ENCODE measurements around the gene TNFSF13. TPM values are rescaled to one million over a fixed set of nuclear protein-coding genes. Genes with fewer than 3 reads are reported as not detected.

The TNFSF13 gene
- total RNA-seq (10 to 100 TPM; 17.7 to 28.6 TPM), polyA plus RNA-seq (10 to 100 TPM; 25.7 to 26.4 TPM)
- long read RNA-seq, donor 1, transcript TNFSF13-201 (6 exons, 1,971 nt): major isoform, 52 of 70 reads
- long read RNA-seq, donor 1, partial matches to known transcripts: 0 of 70 reads
- long read RNA-seq, donor 1, other reads (novel, unspliced or antisense): 12 of 70 reads
- long read RNA-seq, donor 2, transcript TNFSF13-201 (6 exons, 1,971 nt): major isoform, 8 of 12 reads
- long read RNA-seq, donor 2, partial matches to known transcripts: 0 of 12 reads
- long read RNA-seq, donor 2, other reads (novel, unspliced or antisense): 1 of 12 reads

GRCh38 chr17:7558544-7559319 is at the start of gene TNFSF13:
TNFSF13 (plus strand) TSS chr17:7558750; CDS start chr17:7559040, 290 bp downstream.
- ATAC-seq (ENCODE audit: low FRiP score): peak; percentile 34
- no peak within 1 kb of the TSS for H3K4me3 ChIP-seq (ENCODE audit: low read length in 2 of 2)
- WGBS, 2 donors: 22 to 25% methylated on average over 16 of the region's 16 CpGs
- H3K27ac ChIP-seq (ENCODE audit: low read depth in 1 of 2, low read length in 2 of 2): peak within 1 kb of the TSS; percentile 62 to 93
- no peaks in the 10 kb centered on the region for H3K4me1 ChIP-seq (ENCODE audit: control insufficient read depth in 1 of 2, insufficient read depth in 2 of 2, low read length in 2 of 2)
- intact Hi-C loops (cut with DNase I): loop anchor here (1.0 to 5.0 kb wide), 3 partner anchors 42 to 206 kb away; partner anchors contain the start of gene KCTD11 (in 1 of the 2)
- H3K27me3 ChIP-seq (ENCODE audit: control insufficient read depth in 1 of 2, insufficient read depth in 2 of 2, low read length in 1 of 2): no peaks in the 10 kb centered on the region
- peak; percentile 80 to 81 for DNase-seq
- H3K9me3 ChIP-seq (ENCODE audit: control insufficient read depth, low read length): no peaks in the 10 kb centered on the region
- no peaks in the 10 kb centered on the region for H3K36me3 ChIP-seq (ENCODE audit: control insufficient read depth in 1 of 2, insufficient read depth in 2 of 2, low read length in 1 of 2)

- DNase-seq: no peak
- no peaks in the 10 kb centered on the region for H3K27me3 ChIP-seq (ENCODE audit: control insufficient read depth in 1 of 2, insufficient read depth in 2 of 2, low read length in 1 of 2)
- intact Hi-C loops (cut with DNase I): no loop called here
- H3K36me3 ChIP-seq (ENCODE audit: control insufficient read depth in 1 of 2, insufficient read depth in 2 of 2, low read length in 1 of 2): peaks cover under 1 to 7% of the 10 kb centered on the region in 2 donors
- no peak overlapping the region for H3K27ac ChIP-seq (ENCODE audit: low read depth in 1 of 2, low read length in 2 of 2)
- no peaks in the 10 kb centered on the region for H3K9me3 ChIP-seq (ENCODE audit: control insufficient read depth, low read length)
- H3K4me3 ChIP-seq (ENCODE audit: low read length in 2 of 2): no peak overlapping the region
- no peaks in the 10 kb centered on the region for H3K4me1 ChIP-seq (ENCODE audit: control insufficient read depth in 1 of 2, insufficient read depth in 2 of 2, low read length in 2 of 2)
- ATAC-seq (ENCODE audit: low FRiP score): no peak
- WGBS, 2 donors: 88 to 91% methylated on average over 9 of the region's 9 CpGs
These were observed 49.7 kb upstream of the TNFSF13 start for GRCh38 chr17:7508846-7509245.

GRCh38 chr17:7509937-7510336 is 48.6 kb upstream of the TNFSF13 start:
- intact Hi-C loops (cut with DNase I): loop anchor here in 1 of 2 donors (5.0 kb wide), 1 partner anchor 77 kb away; no protein-coding TSS in a partner anchor
- ATAC-seq (ENCODE audit: low FRiP score) (no peak), DNase-seq (no peak)
- H3K4me1 ChIP-seq (ENCODE audit: control insufficient read depth in 1 of 2, insufficient read depth in 2 of 2, low read length in 2 of 2): no peaks in the 10 kb centered on the region
- no peak overlapping the region for H3K27ac ChIP-seq (ENCODE audit: low read depth in 1 of 2, low read length in 2 of 2)
- H3K27me3 ChIP-seq (ENCODE audit: control insufficient read depth in 1 of 2, insufficient read depth in 2 of 2, low read length in 1 of 2): no peaks in the 10 kb centered on the region
- 82 to 85% methylated on average over 5 of the region's 5 CpGs for WGBS, 2 donors
- no peak overlapping the region for H3K4me3 ChIP-seq (ENCODE audit: low read length in 2 of 2)
- H3K9me3 ChIP-seq (ENCODE audit: control insufficient read depth, low read length): no peaks in the 10 kb centered on the region
- H3K36me3 ChIP-seq (ENCODE audit: control insufficient read depth in 1 of 2, insufficient read depth in 2 of 2, low read length in 1 of 2): peaks cover 0 to 7% of the 10 kb centered on the region in 2 donors

GRCh38 chr17:7511108-7511507 is 47.4 kb upstream of the TNFSF13 start:
- ATAC-seq (ENCODE audit: low FRiP score) (no peak), DNase-seq (no peak)
- Histone ChIP-seq H3K36me3 (ENCODE audit: control insufficient read depth in 1 of 2, insufficient read depth in 2 of 2, low read length in 1 of 2) (peaks cover 0 to 7% of the 10 kb centered on the region in 2 donors), H3K4me1 (ENCODE audit: control insufficient read depth in 1 of 2, insufficient read depth in 2 of 2, low read length in 2 of 2) (no peaks in the 10 kb centered on the region), H3K27me3 (ENCODE audit: control insufficient read depth in 1 of 2, insufficient read depth in 2 of 2, low read length in 1 of 2) (no peaks in the 10 kb centered on the region), H3K27ac (ENCODE audit: low read depth in 1 of 2, low read length in 2 of 2) (no peak overlapping the region), H3K4me3 (ENCODE audit: low read length in 2 of 2) (no peak overlapping the region), H3K9me3 (ENCODE audit: control insufficient read depth, low read length) (no peaks in the 10 kb centered on the region)
- 69 to 72% methylated on average over 10 of the region's 10 CpGs for WGBS, 2 donors
- intact Hi-C loops (cut with DNase I): loop anchor here in 1 of 2 donors (5.0 kb wide), 1 partner anchor 76 kb away; no protein-coding TSS in a partner anchor

- intact Hi-C loops (cut with DNase I): loop anchor here (2.0 to 5.0 kb wide), 2 partner anchors 75 to 79 kb away; partner anchors contain the start of gene SOX15 (in 1 of the 2)
- Histone ChIP-seq H3K9me3 (ENCODE audit: control insufficient read depth, low read length) (no peaks in the 10 kb centered on the region), H3K4me1 (ENCODE audit: control insufficient read depth in 1 of 2, insufficient read depth in 2 of 2, low read length in 2 of 2) (no peaks in the 10 kb centered on the region), H3K27me3 (ENCODE audit: control insufficient read depth in 1 of 2, insufficient read depth in 2 of 2, low read length in 1 of 2) (no peaks in the 10 kb centered on the region), H3K36me3 (ENCODE audit: control insufficient read depth in 1 of 2, insufficient read depth in 2 of 2, low read length in 1 of 2) (peaks cover 0 to 7% of the 10 kb centered on the region in 2 donors), H3K4me3 (ENCODE audit: low read length in 2 of 2) (no peak overlapping the region), H3K27ac (ENCODE audit: low read depth in 1 of 2, low read length in 2 of 2) (no peak overlapping the region)
- 87 to 93% methylated on average over 15 of the region's 15 CpGs for WGBS, 2 donors
- ATAC-seq (ENCODE audit: low FRiP score) (no peak), DNase-seq (peak in 1 of 2 donors; percentile 75)
These were observed 46.4 kb upstream of the TNFSF13 start for GRCh38 chr17:7512105-7512504.

- Histone ChIP-seq H3K4me1 (ENCODE audit: control insufficient read depth in 1 of 2, insufficient read depth in 2 of 2, low read length in 2 of 2) (no peaks in the 10 kb centered on the region), H3K36me3 (ENCODE audit: control insufficient read depth in 1 of 2, insufficient read depth in 2 of 2, low read length in 1 of 2) (peaks cover 0 to 7% of the 10 kb centered on the region in 2 donors), H3K27me3 (ENCODE audit: control insufficient read depth in 1 of 2, insufficient read depth in 2 of 2, low read length in 1 of 2) (no peaks in the 10 kb centered on the region), H3K4me3 (ENCODE audit: low read length in 2 of 2) (no peak overlapping the region), H3K27ac (ENCODE audit: low read depth in 1 of 2, low read length in 2 of 2) (no peak overlapping the region), H3K9me3 (ENCODE audit: control insufficient read depth, low read length) (no peaks in the 10 kb centered on the region)
- no peak for DNase-seq
- intact Hi-C loops (cut with DNase I): loop anchor here (2.0 to 5.0 kb wide), 2 partner anchors 74 to 78 kb away; partner anchors contain the start of gene SOX15 (in 1 of the 2)
- no peak for ATAC-seq (ENCODE audit: low FRiP score)
- WGBS, 2 donors: 88 to 91% methylated on average over 20 of the region's 20 CpGs
These were observed 45.6 kb upstream of the TNFSF13 start for GRCh38 chr17:7512824-7513540.

- no peaks in the 10 kb centered on the region for H3K27me3 ChIP-seq (ENCODE audit: control insufficient read depth in 1 of 2, insufficient read depth in 2 of 2, low read length in 1 of 2)
- 73 to 77% methylated on average over 17 of the region's 17 CpGs for WGBS, 2 donors
- no peaks in the 10 kb centered on the region for H3K9me3 ChIP-seq (ENCODE audit: control insufficient read depth, low read length)
- H3K36me3 ChIP-seq (ENCODE audit: control insufficient read depth in 1 of 2, insufficient read depth in 2 of 2, low read length in 1 of 2): peaks cover 0 to 2% of the 10 kb centered on the region in 2 donors
- no peak overlapping the region for H3K27ac ChIP-seq (ENCODE audit: low read depth in 1 of 2, low read length in 2 of 2)
- DNase-seq (no peak), ATAC-seq (ENCODE audit: low FRiP score) (no peak)
- no peak overlapping the region for H3K4me3 ChIP-seq (ENCODE audit: low read length in 2 of 2)
- H3K4me1 ChIP-seq (ENCODE audit: control insufficient read depth in 1 of 2, insufficient read depth in 2 of 2, low read length in 2 of 2): no peaks in the 10 kb centered on the region
- intact Hi-C loops (cut with DNase I): loop anchor here (1.0 to 5.0 kb wide), 3 partner anchors 47 to 77 kb away; partner anchors contain the start of genes SENP3 (in 1 of the 2) and SOX15 (in 1 of the 2)
These were observed 44.6 kb upstream of the TNFSF13 start for GRCh38 chr17:7513850-7514419.
